Hepatocyte (in vitro differentiated cells): ENCODE results near the gene GRIK1. TPM values are rescaled to one million over a fixed set of nuclear protein-coding genes. Genes with fewer than 3 reads are reported as not detected.

ENCODE experiments used
- DNase-seq: peaks from one replicate; pipeline ENCODE4 v3.0.0-alpha.2; 2016; ENCODE audit warnings: low spot score
- H2AFZ ChIP-seq: fragments of 200-600 bp; sonication (generic); 2 replicates; pipeline ENCODE4 v1.6.0; 2016; ENCODE audit warnings: antibody characterized with exemption, mild to moderate bottlenecking
- H3K27ac ChIP-seq: fragments of 200-600 bp; sonication (generic); 2 replicates; pipeline ENCODE4 v1.5.1; 2016; ENCODE audit warnings: mild to moderate bottlenecking
- H3K27me3 ChIP-seq: fragments of 200-600 bp; sonication (generic); 2 replicates; pipeline ENCODE4 v1.6.1; 2016
- H3K36me3 ChIP-seq: fragments of 200-600 bp; sonication (generic); replicated peaks from 2 replicates; pipeline ENCODE4 v1.5.1; 2016; ENCODE audit warnings: low read depth; ENCODE audit not compliant: insufficient read depth
- H3K4me1 ChIP-seq: fragments of 200-600 bp; sonication (generic); 2 replicates; pipeline ENCODE4 v1.5.1; 2016; ENCODE audit warnings: mild to moderate bottlenecking, moderate library complexity; ENCODE audit not compliant: insufficient read depth
- H3K4me2 ChIP-seq: fragments of 200-600 bp; sonication (generic); 2 replicates; pipeline ENCODE4 v1.6.0; 2016
- H3K4me3 ChIP-seq: fragments of 200-600 bp; sonication (generic); 2 replicates; pipeline ENCODE4 v1.5.1; 2016; ENCODE audit warnings: mild to moderate bottlenecking
- H3K79me2 ChIP-seq: fragments of 200-600 bp; sonication (generic); 2 replicates; pipeline ENCODE4 v1.6.0; 2017; ENCODE audit warnings: mild to moderate bottlenecking
- H3K9me2 ChIP-seq: fragments of 200-600 bp; sonication (generic); replicated peaks from 2 replicates; pipeline ENCODE4 v1.6.0; 2017; ENCODE audit warnings: mild to moderate bottlenecking; ENCODE audit not compliant: insufficient read depth
- H3K9me3 ChIP-seq: fragments of 200-600 bp; sonication (generic); 2 replicates; pipeline ENCODE4 v1.5.1; 2016; ENCODE audit warnings: low read depth, mild to moderate bottlenecking
- H4K20me1 ChIP-seq: fragments of 200-600 bp; sonication (generic); 2 replicates; pipeline ENCODE4 v1.6.0; 2016; ENCODE audit warnings: mild to moderate bottlenecking; ENCODE audit not compliant: insufficient read depth, poor library complexity, severe bottlenecking
- CTCF ChIP-seq: fragments of 200-600 bp; sonication (generic); IDR thresholded peaks from 2 replicates; pipeline ENCODE4 v1.5.1; 2016; ENCODE audit warnings: antibody characterized with exemption, mild to moderate bottlenecking; ENCODE audit not compliant: poor library complexity
- EZH2 ChIP-seq: fragments of 200-600 bp; sonication (generic); IDR thresholded peaks from 2 replicates; pipeline ENCODE4 v1.6.1; 2016; ENCODE audit warnings: antibody characterized with exemption, mild to moderate bottlenecking, borderline replicate concordance
- EZH2phosphoT487 ChIP-seq: fragments of 200-600 bp; sonication (generic); IDR thresholded peaks from one replicate; pipeline ENCODE4 v1.6.1; 2018; ENCODE audit warnings: antibody characterized with exemption, mild to moderate bottlenecking, low read depth, moderate library complexity; ENCODE audit not compliant: unreplicated experiment, severe bottlenecking
- whole genome bisulfite sequencing: methylation state at CpG from one replicate; pipeline ENCODE4 v1.1.6; 2016; ENCODE audit warnings: low lambda C conversion rate; ENCODE audit errors: missing lambda C conversion rate; 5-methylcytosine and 5-hydroxymethylcytosine counted together
- polyA plus RNA-seq: library from polyadenylated mRNA; unstranded; fragments of >200 nt; fragmentation: Nextera tagmentation; extraction: Ambion mirVana; gene quantifications from 2 replicates; pipeline ENCODE4 v1.2.1, GENCODE V29; 2016
- total RNA-seq: library from RNA; depleted of rRNA; stranded (reverse); fragments of >200 nt; gene quantifications from 2 replicates; pipeline ENCODE4 v1.2.3, GENCODE V29; 2014

The GRIK1 gene
- total and polyA plus RNA-seq, 2 experiments from 2014 or later, result 0.77 to 2.3 TPM

- WGBS, result 85% methylated on average over 3 of the region's 3 CpGs
These were observed 122.3 kb downstream of the GRIK1 start for GRCh38 chr21:29817450-29817849.

GRCh38 chr21:29812947-29813346 lies 126.8 kb downstream of the GRIK1 start:
- Histone ChIP-seq H3K4me1 (no peaks in the 10 kb centered on the region), H3K36me3 (no peaks in the 10 kb centered on the region), H3K79me2 (no peaks in the 10 kb centered on the region), H3K27me3 (peaks cover 3% of the 10 kb centered on the region), H3K9me2 (peaks cover 5% of the 10 kb centered on the region), H3K4me2 (no peak overlapping the region), H3K27ac (no peak overlapping the region), H4K20me1 (no peaks in the 10 kb centered on the region), H3K4me3 (no peak overlapping the region), H2AFZ (no peak overlapping the region), H3K9me3 (no peaks in the 10 kb centered on the region)
- 69% methylated on average over 3 of the region's 3 CpGs for WGBS
- DNase-seq, result no peak
- TF ChIP-seq EZH2phosphoT487, result no peak
- TF ChIP-seq CTCF, result no peak
- no peak for TF ChIP-seq EZH2

More at GRCh38 chr21:29817450-29817849, 122.3 kb downstream of the GRIK1 start:
- Histone ChIP-seq H3K9me3 (no peaks in the 10 kb centered on the region), H3K27ac (no peak overlapping the region), H4K20me1 (no peaks in the 10 kb centered on the region), H2AFZ (no peak overlapping the region), H3K4me1 (peaks cover 4% of the 10 kb centered on the region), H3K79me2 (no peaks in the 10 kb centered on the region), H3K36me3 (no peaks in the 10 kb centered on the region), H3K4me3 (no peak overlapping the region), H3K4me2 (no peak overlapping the region), H3K27me3 (no peaks in the 10 kb centered on the region), H3K9me2 (peaks cover 5% of the 10 kb centered on the region)
- TF ChIP-seq EZH2, result no peak
- TF ChIP-seq CTCF, result no peak
- no peak for TF ChIP-seq EZH2phosphoT487
- no peak for DNase-seq

- Histone ChIP-seq H3K79me2 (no peaks in the 10 kb centered on the region), H4K20me1 (no peaks in the 10 kb centered on the region), H3K4me2 (no peak overlapping the region), H3K4me3 (no peak overlapping the region), H3K27me3 (peaks cover 3% of the 10 kb centered on the region), H3K9me2 (peaks cover 4% of the 10 kb centered on the region), H3K9me3 (no peaks in the 10 kb centered on the region), H3K36me3 (no peaks in the 10 kb centered on the region), H3K27ac (no peak overlapping the region), H3K4me1 (no peaks in the 10 kb centered on the region), H2AFZ (no peak overlapping the region)
- TF ChIP-seq EZH2phosphoT487 (no peak), EZH2 (no peak), CTCF (no peak)
- WGBS, result 84% methylated on average over 4 of the region's 4 CpGs
- DNase-seq, result no peak
These were observed 128.9 kb downstream of the GRIK1 start for GRCh38 chr21:29810871-29811270.

GRCh38 chr21:29808153-29808552 lies 131.6 kb downstream of the GRIK1 start:
- Histone ChIP-seq H3K4me1 (no peaks in the 10 kb centered on the region), H3K4me2 (no peak overlapping the region), H3K36me3 (no peaks in the 10 kb centered on the region), H3K27ac (no peak overlapping the region), H3K9me3 (no peaks in the 10 kb centered on the region), H4K20me1 (no peaks in the 10 kb centered on the region), H3K27me3 (peaks cover 3% of the 10 kb centered on the region), H3K79me2 (no peaks in the 10 kb centered on the region), H2AFZ (no peak overlapping the region), H3K4me3 (no peak overlapping the region), H3K9me2 (no peaks in the 10 kb centered on the region)
- TF ChIP-seq EZH2 (no peak), EZH2phosphoT487 (no peak), CTCF (no peak)
- WGBS, result 80% methylated on average over 2 of the region's 2 CpGs
- DNase-seq, result no peak
